D721Med (cell line): ENCODE measurements around the gene IGFBP3.
"Not testable (repeated sequence)": the region's sequence is repeated elsewhere in the genome, so short reads cannot be mapped to it uniquely, and the experiment has no call there.

Experiments
- DNase-seq: peaks from one replicate; pipeline ENCODE4 v3.0.0; 2011; ENCODE audit warnings: low spot score; ENCODE audit not compliant: insufficient read length
- FAIRE-seq: peaks from 2 replicates; lab custom pipeline; 2011; peaks lifted over from hg19 to GRCh38; lab: Jason Lieb, UNC
- TF ChIP-seq, protein P1 (sequence below): IDR thresholded peaks from 2 replicates; pipeline ENCODE4 v1.5.1; 2012; ENCODE audit warnings: mild to moderate bottlenecking, control low read depth; ENCODE audit not compliant: insufficient read depth; ENCODE audit errors: missing control alignments

Gene IGFBP3

DNA sequence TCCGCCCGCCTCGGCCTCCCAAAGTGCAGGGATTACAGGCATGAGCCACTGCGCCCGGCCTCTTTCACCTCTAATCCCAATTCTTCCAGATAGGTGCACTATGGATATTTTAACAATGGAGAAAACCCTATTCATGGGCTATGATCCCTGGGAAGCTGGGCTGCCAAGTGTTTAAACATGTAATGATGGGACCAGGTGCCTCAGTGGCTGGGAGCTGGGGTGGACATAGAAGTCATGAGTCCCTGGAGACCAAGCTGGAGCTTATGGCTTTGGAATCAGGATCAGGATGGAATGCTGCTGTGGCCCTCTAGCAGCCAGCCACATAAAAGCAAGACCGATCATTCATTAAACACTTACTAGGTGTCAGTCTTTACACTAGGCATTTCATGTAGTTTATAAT lies 41.8 kb upstream of the IGFBP3 start:
- DNase-seq (no peak), FAIRE-seq (no peak)
- TF ChIP-seq, protein P1, sequence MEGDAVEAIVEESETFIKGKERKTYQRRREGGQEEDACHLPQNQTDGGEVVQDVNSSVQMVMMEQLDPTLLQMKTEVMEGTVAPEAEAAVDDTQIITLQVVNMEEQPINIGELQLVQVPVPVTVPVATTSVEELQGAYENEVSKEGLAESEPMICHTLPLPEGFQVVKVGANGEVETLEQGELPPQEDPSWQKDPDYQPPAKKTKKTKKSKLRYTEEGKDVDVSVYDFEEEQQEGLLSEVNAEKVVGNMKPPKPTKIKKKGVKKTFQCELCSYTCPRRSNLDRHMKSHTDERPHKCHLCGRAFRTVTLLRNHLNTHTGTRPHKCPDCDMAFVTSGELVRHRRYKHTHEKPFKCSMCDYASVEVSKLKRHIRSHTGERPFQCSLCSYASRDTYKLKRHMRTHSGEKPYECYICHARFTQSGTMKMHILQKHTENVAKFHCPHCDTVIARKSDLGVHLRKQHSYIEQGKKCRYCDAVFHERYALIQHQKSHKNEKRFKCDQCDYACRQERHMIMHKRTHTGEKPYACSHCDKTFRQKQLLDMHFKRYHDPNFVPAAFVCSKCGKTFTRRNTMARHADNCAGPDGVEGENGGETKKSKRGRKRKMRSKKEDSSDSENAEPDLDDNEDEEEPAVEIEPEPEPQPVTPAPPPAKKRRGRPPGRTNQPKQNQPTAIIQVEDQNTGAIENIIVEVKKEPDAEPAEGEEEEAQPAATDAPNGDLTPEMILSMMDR = no peak

DNA sequence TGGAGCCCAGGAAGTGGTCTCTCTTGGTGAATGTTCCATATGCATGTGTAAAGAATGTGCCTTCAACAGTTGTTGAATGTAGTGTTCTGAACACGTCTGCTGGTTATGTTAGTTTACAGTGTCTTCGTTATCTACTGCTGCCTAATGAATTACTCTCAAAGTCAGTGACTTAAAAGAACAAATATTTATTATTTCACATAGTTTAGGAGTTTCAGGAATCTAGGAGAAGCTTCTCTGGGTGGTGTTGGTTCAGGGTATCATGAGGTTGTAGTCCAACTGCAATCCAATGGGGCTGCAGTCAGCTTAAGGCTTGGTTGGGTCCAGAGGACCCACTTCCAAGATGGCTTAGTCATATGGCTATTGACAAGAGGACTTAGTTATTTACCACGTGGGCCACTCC lies 36.6 kb upstream of the IGFBP3 start:
- DNase-seq (no peak), FAIRE-seq (no peak)
- TF ChIP-seq, protein P1 = no peak

DNA sequence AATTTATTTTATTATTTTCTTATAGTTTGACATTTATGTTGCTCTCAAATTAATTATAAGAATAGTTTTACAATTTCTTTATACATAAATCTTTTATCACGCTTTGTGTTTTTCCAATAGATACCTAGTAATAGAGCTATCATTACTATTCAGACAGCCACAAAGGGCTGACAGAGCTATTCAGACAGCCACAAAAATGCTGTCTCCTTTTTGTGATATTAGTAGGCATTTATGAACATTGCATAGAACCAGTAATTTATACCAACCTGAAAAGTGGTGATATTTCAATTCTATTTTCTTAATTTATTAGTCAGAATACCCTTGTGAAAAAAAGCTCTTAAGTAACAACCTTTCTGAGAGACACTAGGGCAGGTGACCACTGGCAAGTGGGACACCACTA lies 34.2 kb upstream of the IGFBP3 start:
- DNase-seq (no peak), FAIRE-seq (no peak)
- TF ChIP-seq, protein P1 = no peak

DNA sequence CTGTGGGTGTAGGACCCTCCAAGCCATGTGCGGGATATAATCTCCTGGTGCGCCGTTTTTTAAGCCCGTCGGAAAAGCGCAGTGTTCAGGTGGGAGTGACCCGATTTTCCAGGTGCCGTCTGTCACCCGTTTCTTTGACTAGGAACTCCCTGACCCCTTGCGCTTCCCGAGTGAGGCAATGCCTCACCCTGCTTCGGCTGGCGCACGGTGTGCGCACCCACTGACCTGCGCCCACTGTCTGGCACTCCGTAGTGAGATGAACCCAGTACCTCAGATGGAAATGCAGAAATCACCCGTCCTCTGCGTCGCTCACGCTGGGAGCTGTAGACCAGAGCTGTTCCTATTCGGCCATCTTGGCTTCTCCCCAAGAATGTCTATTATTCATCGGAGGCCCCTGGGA lies 32.0 kb upstream of the IGFBP3 start:
- not testable (repeated sequence) for DNase-seq, FAIRE-seq

DNA sequence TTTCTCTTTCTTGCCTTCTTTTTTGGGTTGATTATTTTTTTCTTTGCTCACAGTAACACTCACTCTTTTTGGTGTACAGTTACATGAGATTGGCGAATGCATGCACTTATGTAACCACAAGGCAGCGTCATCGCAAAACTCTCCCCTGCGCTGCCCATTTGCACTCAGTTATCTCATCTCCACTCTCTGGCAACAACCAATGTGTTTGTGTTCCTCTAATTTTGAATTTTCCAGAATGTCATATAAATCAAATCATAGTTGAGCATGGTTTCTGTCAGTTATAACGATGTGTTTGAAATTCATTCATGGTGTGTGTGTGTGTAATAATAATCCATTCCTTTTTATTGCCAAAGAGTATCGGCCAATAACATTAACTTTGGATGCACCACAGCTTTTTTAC lies 23.0 kb upstream of the IGFBP3 start:
- TF ChIP-seq, protein P1 = no peak
- DNase-seq (no peak), FAIRE-seq (no peak)

DNA sequence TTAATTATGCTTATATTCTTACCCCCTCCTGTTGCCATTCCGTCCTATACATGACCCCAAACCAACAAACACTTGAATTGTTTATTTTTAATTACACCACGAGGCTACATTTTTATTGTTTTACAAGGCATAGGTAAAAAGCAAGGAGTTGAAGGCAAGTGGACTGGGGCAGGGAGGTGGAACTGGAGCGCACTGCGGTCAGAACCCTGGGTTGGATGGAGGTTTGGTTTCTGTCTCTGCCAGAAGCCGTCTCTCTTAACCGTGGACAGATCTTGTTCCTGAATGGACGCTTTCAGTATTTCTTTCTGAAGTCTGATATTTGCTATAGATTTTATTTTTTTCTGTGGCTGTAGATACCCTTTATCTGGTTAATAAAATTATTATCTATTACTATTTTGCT lies 19.9 kb upstream of the IGFBP3 start:
- no peak for DNase-seq
- no peak for FAIRE-seq
- TF ChIP-seq, protein P1 = no peak

DNA sequence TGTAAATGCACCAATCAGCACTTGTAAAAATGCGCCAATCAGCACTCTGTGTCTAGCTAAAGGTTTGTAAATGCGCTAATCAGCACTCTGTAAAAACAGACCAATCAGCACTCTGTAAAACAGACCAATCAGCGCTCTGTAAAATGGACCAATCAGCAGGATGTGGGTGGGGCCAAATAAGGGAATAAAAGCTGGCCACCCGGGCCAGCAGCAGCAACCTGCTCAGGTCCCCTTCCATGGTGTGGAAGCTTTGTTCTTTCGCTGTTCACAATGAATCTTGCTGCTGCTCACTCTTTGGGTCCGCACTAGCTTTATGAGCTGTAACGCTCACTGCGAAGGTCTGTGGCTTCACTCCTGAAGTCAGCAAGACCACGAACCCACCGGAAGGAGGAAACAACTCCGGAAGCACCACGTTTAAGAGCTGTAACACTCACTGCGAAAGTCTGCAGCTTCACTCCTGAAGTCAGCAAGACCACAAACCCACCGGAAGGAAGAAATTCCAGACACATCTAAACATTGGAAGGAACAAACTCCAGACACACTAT lies 19.2 kb upstream of the IGFBP3 start:
- not testable (repeated sequence) for DNase-seq, FAIRE-seq

DNA sequence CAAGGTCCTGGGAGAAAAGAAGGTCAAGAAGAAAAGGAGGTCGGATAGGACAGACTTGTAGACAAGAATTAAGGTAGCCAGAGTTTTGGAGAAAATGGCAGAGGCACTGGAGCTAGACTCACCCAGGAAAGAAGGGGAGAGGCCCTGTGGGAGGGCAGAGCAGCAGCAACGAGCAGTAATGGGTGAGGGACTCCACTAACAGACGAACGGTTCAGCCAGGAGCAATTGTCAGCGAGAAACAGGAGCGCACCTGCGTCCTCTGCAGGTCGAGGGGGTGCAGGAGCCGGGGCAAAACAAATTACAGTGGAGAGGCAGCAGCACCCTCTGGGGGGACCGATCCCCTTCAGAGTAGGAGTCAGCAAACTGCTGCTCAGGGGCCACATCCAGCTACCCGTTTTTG lies 18.5 kb upstream of the IGFBP3 start:
- TF ChIP-seq, protein P1 = no peak
- no peak for DNase-seq
- FAIRE-seq = no peak
